ENCODE data around the gene SYNGR2. TPM values are rescaled to one million over a fixed set of nuclear protein-coding genes. Genes with fewer than 3 reads are reported as not detected.
"Not testable (repeated sequence)": the region's sequence is repeated elsewhere in the genome, so short reads cannot be mapped to it uniquely, and the experiment has no call there.

The SYNGR2 gene
- total RNA-seq, 1 donor from 2014 or later, result 3.2 TPM

DNA sequence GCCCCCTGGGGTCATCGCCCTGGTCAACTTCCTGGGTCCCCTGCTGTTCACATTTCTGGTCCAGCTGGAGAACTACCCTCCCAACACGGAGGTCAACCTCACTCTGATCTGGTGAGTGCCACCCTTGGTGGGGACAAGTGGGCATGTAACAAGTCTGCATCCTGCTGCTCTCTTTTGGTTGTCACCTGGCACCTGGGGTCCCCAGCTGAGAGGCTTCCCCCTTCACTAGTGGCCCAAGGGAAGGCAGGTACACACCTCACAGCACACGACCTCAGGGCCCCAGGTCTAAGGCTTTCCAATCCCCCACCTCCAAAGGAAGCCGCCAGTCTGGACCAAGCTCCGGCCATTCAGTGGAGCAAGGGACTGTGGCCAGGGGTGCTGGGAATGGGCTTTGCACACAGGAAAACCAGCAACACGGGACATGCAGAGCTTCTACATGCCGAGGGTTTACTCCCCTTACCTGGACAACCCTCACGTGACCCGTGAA, 33.4 kb upstream of the SYNGR2 start:
- H3K27me3 Mint-ChIP-seq (ENCODE audit: unreplicated experiment), result peaks cover 15% of the 10 kb centered on the region
- no peak for TF ChIP-seq CTCF (IDR thresholded peaks at IDR 0.05; ENCODE audit: partially characterized antibody, unreplicated experiment)
- H3K9me3 Mint-ChIP-seq (ENCODE audit: unreplicated experiment), result no peaks in the 10 kb centered on the region
- H3K36me3 Mint-ChIP-seq (ENCODE audit: unreplicated experiment), result peaks cover 4% of the 10 kb centered on the region
- no peak overlapping the region for H3K27ac Mint-ChIP-seq (ENCODE audit: unreplicated experiment)
- H3K4me1 Mint-ChIP-seq (ENCODE audit: low read depth, unreplicated experiment), result no peaks in the 10 kb centered on the region
- DNase-seq, result no peak
- H3K4me3 Mint-ChIP-seq (ENCODE audit: unreplicated experiment), result no peak overlapping the region

DNA sequence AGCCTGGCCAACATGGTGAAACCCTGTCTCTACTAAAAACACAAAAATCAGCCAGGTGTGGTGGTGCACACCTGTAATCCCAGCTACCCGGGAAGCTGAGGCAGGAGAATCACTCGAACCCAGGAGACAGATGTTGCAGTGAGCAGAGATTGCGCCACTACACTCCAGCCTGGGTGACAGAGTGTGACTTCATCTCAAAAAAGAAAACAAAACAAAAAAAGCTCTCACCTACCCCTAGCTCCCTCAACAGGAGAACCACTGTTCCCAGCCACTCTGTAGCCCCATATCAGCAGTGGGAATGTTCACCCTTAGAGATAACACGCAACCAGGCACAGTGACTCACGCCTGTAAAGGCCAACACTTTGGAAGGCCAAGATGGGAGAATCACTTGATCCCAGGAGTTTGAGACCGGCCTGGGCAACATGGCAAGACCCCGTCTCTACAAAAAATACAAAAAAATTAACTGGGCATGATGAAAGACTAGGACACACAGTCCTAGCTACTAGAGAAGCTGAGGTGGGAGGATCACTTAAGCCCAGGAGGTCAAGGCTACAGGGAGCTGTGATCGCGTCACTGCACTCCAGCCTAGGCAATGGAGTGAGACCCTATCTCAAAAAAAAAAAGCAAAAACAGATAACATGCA, 32.4 kb upstream of the SYNGR2 start:
- H3K4me1 Mint-ChIP-seq (ENCODE audit: low read depth, unreplicated experiment), result no peaks in the 10 kb centered on the region
- no peak for DNase-seq
- TF ChIP-seq CTCF (IDR thresholded peaks at IDR 0.05; ENCODE audit: partially characterized antibody, unreplicated experiment), result no peak
- no peaks in the 10 kb centered on the region for H3K9me3 Mint-ChIP-seq (ENCODE audit: unreplicated experiment)
- H3K27me3 Mint-ChIP-seq (ENCODE audit: unreplicated experiment), result peaks cover 16% of the 10 kb centered on the region
- H3K36me3 Mint-ChIP-seq (ENCODE audit: unreplicated experiment), result peaks cover 4% of the 10 kb centered on the region
- no peak overlapping the region for H3K27ac Mint-ChIP-seq (ENCODE audit: unreplicated experiment)
- no peak overlapping the region for H3K4me3 Mint-ChIP-seq (ENCODE audit: unreplicated experiment)

- peaks cover 18% of the 10 kb centered on the region for H3K27me3 Mint-ChIP-seq (ENCODE audit: unreplicated experiment)
- H3K9me3 Mint-ChIP-seq (ENCODE audit: unreplicated experiment), result no peaks in the 10 kb centered on the region
- DNase-seq, result no peak
- H3K27ac Mint-ChIP-seq (ENCODE audit: unreplicated experiment), result no peak overlapping the region
- peak; percentile 54 for TF ChIP-seq CTCF (IDR thresholded peaks at IDR 0.05; ENCODE audit: partially characterized antibody, unreplicated experiment)
- H3K36me3 Mint-ChIP-seq (ENCODE audit: unreplicated experiment), result peaks cover 4% of the 10 kb centered on the region
- no peaks in the 10 kb centered on the region for H3K4me1 Mint-ChIP-seq (ENCODE audit: low read depth, unreplicated experiment)
- no peak overlapping the region for H3K4me3 Mint-ChIP-seq (ENCODE audit: unreplicated experiment)
Observed at GRCh38 chr17:78137392-78138203, 30.8 kb upstream of the SYNGR2 start.

DNA sequence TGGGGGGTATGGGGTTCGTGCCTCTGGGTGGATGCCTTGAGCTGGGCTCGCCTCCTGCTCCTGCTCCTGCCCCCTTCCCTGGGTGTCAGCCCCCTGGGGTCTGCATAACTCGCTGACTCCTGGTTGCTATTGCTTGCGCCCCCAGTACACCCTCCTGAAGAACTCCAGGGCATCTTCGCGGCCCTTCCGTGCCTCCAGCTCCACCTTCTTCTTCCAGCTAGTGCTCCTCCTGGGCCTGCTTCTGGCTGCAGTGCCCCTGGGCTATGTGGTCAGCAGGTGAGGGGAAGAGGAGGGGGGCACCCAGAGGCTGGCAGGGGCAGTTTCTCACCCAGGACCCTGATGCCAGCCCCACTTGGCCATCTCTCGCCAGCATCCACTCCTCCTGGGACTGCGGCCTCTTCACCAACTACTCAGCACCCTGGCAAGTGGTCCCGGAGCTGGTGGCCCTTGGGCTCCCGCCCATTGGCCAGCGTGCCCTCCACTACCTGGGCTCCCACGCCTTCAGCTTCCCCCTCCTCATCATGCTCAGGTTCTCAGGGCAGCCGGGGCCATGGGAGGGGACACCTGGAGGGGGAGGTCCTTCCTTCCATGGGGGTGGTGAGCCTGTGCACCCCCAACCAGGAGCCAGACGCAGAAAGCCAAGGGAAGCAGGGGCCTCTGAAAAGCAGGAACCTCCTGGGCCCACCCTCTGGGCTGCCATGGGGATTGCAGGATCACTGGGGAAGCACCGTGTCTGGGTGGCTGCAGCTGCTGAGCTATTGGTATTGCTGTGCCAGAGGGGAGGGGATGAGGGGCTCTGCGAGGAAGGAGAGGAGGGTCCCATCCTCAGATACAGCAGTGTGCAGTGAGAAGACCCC, 29.9 kb upstream of the SYNGR2 start:
- DNase-seq, result no peak
- Mint-ChIP-seq H3K4me3 (ENCODE audit: unreplicated experiment) (no peak overlapping the region), H3K9me3 (ENCODE audit: unreplicated experiment) (no peaks in the 10 kb centered on the region), H3K36me3 (ENCODE audit: unreplicated experiment) (peaks cover 4% of the 10 kb centered on the region), H3K4me1 (ENCODE audit: low read depth, unreplicated experiment) (no peaks in the 10 kb centered on the region), H3K27ac (ENCODE audit: unreplicated experiment) (no peak overlapping the region), H3K27me3 (ENCODE audit: unreplicated experiment) (peaks cover 20% of the 10 kb centered on the region)
- TF ChIP-seq CTCF (IDR thresholded peaks at IDR 0.05; ENCODE audit: partially characterized antibody, unreplicated experiment), result no peak

DNA sequence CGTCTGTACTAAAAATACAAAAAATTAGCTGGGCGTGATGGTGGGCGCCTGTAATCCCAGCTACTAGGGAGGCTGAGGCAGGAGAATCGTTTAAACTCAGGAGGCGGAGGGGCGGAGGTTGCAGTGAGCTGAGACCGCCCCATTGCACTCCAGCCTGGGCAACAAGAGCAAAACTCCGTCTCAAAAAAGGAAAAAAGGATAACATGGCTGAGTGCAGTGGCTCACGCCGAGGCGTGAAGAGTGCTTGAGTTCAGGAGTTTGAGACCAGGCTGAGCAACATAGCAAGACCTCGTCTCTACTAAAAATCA, 28.6 kb upstream of the SYNGR2 start:
- not testable (repeated sequence) for DNase-seq; H3K4me3 Mint-ChIP-seq (ENCODE audit: unreplicated experiment); H3K36me3 Mint-ChIP-seq (ENCODE audit: unreplicated experiment); H3K9me3 Mint-ChIP-seq (ENCODE audit: unreplicated experiment); H3K27ac Mint-ChIP-seq (ENCODE audit: unreplicated experiment); H3K4me1 Mint-ChIP-seq (ENCODE audit: low read depth, unreplicated experiment)
- peaks cover 14% of the 10 kb centered on the region for H3K27me3 Mint-ChIP-seq (ENCODE audit: unreplicated experiment)

All from glutamatergic neuron (in vitro differentiated cells).